Measurements from ENCODE around the gene MGME1. TPM values are rescaled to one million over a fixed set of nuclear protein-coding genes. Genes with fewer than 3 reads are reported as not detected.

Gene MGME1
- total and polyA plus RNA-seq, 2 of the 13 experiments (the other 11 are each of a cell fraction or from before 2014, with no cell fraction given) = 36.7 to 66.6 TPM

DNA sequence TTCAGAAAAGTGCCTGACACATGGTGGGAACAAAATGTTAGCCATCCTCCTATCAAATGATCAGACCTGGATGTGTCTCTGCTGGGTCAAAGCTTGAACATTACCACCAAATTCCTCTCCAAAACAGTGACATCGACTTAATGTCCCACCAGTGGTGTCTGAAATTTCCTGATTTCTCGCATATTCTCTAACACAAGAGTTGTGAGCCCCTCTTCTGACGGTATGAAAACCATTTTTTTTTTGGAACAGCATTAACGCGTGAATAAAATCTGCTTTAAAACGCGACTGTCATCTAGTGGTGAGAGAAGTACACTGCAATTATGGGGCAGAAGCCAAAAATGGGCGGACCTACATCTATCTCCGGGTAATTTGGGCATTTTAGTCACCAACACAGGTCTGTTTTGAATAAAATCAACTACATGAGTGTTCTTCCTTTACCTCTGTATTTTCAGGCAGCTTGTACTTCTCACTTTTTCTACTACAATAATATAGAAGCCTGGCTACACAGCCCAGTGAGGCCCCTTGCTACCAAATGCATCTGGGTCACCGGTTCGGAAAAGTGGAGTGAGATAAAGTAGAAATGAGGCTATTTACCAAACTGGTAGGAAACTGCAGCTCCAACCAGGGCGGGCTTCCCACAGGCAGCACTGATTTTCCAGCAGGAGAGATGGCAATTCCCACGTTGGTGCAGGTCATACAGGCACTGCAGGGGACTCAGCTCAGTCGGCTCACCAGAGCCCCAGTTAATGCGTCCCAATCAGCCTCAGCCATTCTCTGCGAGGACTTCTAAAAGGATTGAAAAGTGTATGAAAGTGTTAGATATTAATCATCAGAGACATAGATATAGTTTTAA lies 27.4 kb downstream of the MGME1 start (continued):
- peak; percentile 14; the same call in 1 of the 2 replicates for TF ChIP-seq SP5 (CRISPR knock-in tag; IDR thresholded peaks at IDR 0.05; ENCODE audit: borderline replicate concordance, low read depth)
- no peak for TF ChIP-seq EED (CRISPR knock-in tag; IDR thresholded peaks at IDR 0.05)
- no peak for TF ChIP-seq ARNT2 (CRISPR knock-in tag; IDR thresholded peaks at IDR 0.05; ENCODE audit: low read depth)
- TF ChIP-seq, protein P1, sequence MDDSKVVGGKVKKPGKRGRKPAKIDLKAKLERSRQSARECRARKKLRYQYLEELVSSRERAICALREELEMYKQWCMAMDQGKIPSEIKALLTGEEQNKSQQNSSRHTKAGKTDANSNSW (CRISPR knock-in tag; IDR thresholded peaks at IDR 0.05; ENCODE audit: borderline replicate concordance) = peak; percentile 41; the same call in 1 of the 2 replicates
- TF ChIP-seq KDM3A (CRISPR knock-in tag; IDR thresholded peaks at IDR 0.05; ENCODE audit: low read depth) = peak; percentile 87
- TF ChIP-seq, protein P2, sequence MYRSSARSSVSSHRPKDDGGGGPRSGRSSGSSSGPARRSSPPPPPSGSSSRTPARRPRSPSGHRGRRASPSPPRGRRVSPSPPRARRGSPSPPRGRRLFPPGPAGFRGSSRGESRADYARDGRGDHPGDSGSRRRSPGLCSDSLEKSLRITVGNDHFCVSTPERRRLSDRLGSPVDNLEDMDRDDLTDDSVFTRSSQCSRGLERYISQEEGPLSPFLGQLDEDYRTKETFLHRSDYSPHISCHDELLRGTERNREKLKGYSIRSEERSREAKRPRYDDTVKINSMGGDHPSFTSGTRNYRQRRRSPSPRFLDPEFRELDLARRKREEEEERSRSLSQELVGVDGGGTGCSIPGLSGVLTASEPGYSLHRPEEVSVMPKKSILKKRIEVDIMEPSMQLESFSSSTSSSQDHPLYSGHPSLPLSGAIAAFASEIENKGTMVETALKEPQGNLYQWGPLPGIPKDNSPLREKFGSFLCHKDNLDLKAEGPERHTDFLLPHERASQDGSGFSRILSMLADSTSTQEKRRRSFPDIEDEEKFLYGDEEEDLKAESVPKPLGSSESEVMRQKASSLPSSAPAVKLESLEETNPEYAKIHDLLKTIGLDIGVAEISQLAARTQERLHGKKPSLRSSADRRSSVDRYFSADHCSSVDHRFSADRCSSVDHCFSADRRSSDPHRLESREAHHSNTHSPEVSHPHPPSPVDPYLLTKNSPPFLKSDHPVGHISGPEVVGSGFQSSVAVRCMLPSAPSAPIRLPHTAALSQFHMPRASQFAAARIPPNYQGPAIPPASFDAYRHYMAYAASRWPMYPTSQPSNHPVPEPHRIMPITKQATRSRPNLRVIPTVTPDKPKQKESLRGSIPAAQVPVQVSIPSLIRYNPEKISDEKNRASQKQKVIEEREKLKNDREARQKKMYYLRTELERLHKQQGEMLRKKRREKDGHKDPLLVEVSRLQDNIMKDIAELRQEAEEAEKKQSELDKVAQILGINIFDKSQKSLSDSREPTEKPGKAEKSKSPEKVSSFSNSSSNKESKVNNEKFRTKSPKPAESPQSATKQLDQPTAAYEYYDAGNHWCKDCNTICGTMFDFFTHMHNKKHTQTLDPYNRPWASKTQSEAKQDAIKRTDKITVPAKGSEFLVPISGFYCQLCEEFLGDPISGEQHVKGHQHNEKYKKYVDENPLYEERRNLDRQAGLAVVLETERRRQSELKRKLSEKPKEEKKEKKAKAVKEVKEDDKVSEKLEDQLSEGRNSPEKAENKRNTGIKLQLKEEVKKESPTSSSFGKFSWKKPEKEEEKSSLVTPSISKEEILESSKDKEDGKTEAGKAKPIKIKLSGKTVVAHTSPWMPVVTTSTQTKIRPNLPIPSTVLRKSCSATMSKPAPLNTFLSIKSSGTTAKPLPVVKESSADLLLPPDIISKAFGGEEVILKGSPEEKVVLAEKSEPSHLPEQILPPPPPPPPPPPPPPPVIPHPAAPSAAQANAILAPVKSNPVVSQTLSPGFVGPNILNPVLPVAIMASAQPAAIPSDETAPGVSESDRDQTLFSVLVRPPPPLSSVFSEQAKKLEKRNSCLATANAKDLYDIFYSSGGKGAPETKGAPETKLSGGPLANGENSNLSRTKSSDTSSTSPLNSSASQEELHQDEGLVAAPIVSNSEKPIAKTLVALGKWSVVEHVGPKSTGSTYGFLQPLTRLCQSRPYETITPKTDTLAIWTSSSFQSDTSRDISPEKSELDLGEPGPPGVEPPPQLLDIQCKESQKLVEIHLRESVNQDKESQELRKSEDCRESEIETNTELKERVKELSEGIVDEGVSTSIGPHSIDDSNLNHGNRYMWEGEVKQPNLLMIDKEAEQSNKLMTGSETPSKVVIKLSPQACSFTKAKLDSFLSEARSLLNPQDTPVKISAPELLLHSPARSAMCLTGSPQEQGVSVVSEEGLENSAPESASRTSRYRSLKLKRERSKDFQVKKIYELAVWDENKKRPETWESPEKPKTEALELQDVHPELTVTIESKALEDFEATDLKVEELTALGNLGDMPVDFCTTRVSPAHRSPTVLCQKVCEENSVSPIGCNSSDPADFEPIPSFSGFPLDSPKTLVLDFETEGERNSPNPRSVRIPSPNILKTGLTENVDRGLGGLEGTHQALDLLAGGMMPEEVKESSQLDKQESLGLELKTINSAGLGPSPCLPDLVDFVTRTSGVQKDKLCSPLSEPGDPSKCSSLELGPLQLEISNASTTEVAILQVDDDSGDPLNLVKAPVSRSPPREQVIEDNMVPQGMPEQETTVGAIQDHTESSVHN (CRISPR knock-in tag; IDR thresholded peaks at IDR 0.05) = 0 out of 2 replicates have a peak, but pooled peaks have one; percentile 70
- TF ChIP-seq, protein P3, sequence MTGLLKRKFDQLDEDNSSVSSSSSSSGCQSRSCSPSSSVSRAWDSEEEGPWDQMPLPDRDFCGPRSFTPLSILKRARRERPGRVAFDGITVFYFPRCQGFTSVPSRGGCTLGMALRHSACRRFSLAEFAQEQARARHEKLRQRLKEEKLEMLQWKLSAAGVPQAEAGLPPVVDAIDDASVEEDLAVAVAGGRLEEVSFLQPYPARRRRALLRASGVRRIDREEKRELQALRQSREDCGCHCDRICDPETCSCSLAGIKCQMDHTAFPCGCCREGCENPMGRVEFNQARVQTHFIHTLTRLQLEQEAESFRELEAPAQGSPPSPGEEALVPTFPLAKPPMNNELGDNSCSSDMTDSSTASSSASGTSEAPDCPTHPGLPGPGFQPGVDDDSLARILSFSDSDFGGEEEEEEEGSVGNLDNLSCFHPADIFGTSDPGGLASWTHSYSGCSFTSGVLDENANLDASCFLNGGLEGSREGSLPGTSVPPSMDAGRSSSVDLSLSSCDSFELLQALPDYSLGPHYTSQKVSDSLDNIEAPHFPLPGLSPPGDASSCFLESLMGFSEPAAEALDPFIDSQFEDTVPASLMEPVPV (CRISPR knock-in tag; IDR thresholded peaks at IDR 0.05) = no peak
- 0 out of 2 replicates have a peak, but pooled peaks have one; percentile 12 for TF ChIP-seq NFATC3 (CRISPR knock-in tag; IDR thresholded peaks at IDR 0.05)
- TF ChIP-seq ETV6 (CRISPR knock-in tag; conservative IDR thresholded peaks at IDR 0.05) = no peak
- TF ChIP-seq, protein P4, sequence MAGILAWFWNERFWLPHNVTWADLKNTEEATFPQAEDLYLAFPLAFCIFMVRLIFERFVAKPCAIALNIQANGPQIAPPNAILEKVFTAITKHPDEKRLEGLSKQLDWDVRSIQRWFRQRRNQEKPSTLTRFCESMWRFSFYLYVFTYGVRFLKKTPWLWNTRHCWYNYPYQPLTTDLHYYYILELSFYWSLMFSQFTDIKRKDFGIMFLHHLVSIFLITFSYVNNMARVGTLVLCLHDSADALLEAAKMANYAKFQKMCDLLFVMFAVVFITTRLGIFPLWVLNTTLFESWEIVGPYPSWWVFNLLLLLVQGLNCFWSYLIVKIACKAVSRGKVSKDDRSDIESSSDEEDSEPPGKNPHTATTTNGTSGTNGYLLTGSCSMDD (CRISPR knock-in tag; IDR thresholded peaks at IDR 0.05) = no peak
- TF ChIP-seq, protein P5, sequence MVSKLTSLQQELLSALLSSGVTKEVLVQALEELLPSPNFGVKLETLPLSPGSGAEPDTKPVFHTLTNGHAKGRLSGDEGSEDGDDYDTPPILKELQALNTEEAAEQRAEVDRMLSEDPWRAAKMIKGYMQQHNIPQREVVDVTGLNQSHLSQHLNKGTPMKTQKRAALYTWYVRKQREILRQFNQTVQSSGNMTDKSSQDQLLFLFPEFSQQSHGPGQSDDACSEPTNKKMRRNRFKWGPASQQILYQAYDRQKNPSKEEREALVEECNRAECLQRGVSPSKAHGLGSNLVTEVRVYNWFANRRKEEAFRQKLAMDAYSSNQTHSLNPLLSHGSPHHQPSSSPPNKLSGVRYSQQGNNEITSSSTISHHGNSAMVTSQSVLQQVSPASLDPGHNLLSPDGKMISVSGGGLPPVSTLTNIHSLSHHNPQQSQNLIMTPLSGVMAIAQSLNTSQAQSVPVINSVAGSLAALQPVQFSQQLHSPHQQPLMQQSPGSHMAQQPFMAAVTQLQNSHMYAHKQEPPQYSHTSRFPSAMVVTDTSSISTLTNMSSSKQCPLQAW (CRISPR knock-in tag; IDR thresholded peaks at IDR 0.05) = peak; percentile 73; the same call in 1 of the 2 replicates
- TF ChIP-seq MAFG (CRISPR knock-in tag; IDR thresholded peaks at IDR 0.05) = no peak
- TF ChIP-seq ZNF136 (CRISPR knock-in tag; IDR thresholded peaks at IDR 0.05; ENCODE audit: low read depth) = 0 out of 2 replicates have a peak, but pooled peaks have one; percentile 55

Measured in HepG2 (cell line).